GM21526 (cell line): ENCODE results near the gene SEH1L.
"Not testable (repeated sequence)": the region's sequence is repeated elsewhere in the genome, so short reads cannot be mapped to it uniquely, and the experiment has no call there.

Experiments
- ATAC-seq: cut with Tn5 transposase; IDR thresholded peaks from one replicate; pipeline ENCODE4 v1.9.1; 2021; ENCODE audit warnings: moderate library complexity; ENCODE audit not compliant: unreplicated experiment, low FRiP score

SEH1L gene

GRCh38 chr18:12934454-12935071 lies 13.2 kb upstream of the SEH1L start:
- ATAC-seq: no peak

- ATAC-seq: no peak
Measured at GRCh38 chr18:12939162-12939561, 8.6 kb upstream of the SEH1L start.

- ATAC-seq: no peak
Measured at GRCh38 chr18:12943215-12943614, 4.6 kb upstream of the SEH1L start.

GRCh38 chr18:12944709-12945108 lies 3.1 kb upstream of the SEH1L start:
- no peak for ATAC-seq

GRCh38 chr18:12946549-12947284 lies 1.1 kb upstream of the SEH1L start:
- no peak for ATAC-seq

GRCh38 chr18:12948050-12948804 lies 416 bp downstream of the SEH1L start:
- peak; percentile 72 for ATAC-seq

- ATAC-seq: no peak
Measured at GRCh38 chr18:12958478-12958877, 10.7 kb downstream of the SEH1L start.

- no peak for ATAC-seq
Measured at GRCh38 chr18:12960395-12960794, 12.6 kb downstream of the SEH1L start.

- no peak for ATAC-seq
Measured at GRCh38 chr18:12960853-12961397, 13.1 kb downstream of the SEH1L start.

GRCh38 chr18:12963069-12963468 lies 15.3 kb downstream of the SEH1L start:
- ATAC-seq: no peak

GRCh38 chr18:12968115-12968514 lies 20.3 kb downstream of the SEH1L start:
- no peak for ATAC-seq

- ATAC-seq: no peak
Measured at GRCh38 chr18:12968619-12969018, 20.8 kb downstream of the SEH1L start.

- no peak for ATAC-seq
Measured at GRCh38 chr18:12973562-12974213, 25.9 kb downstream of the SEH1L start.

- ATAC-seq: no peak
Measured at GRCh38 chr18:12975488-12975887, 27.7 kb downstream of the SEH1L start.

GRCh38 chr18:12976305-12976704 lies 28.5 kb downstream of the SEH1L start:
- no peak for ATAC-seq

- ATAC-seq: not testable (repeated sequence)
Measured at GRCh38 chr18:12980065-12980464, 32.3 kb downstream of the SEH1L start.

- ATAC-seq: no peak
Measured at GRCh38 chr18:12989397-12990122, 41.7 kb downstream of the SEH1L start.

- ATAC-seq: no peak
Measured at GRCh38 chr18:12990123-12990475, 42.3 kb downstream of the SEH1L start.

- peak; percentile 4 for ATAC-seq
Measured at GRCh38 chr18:12990641-12990966, 42.8 kb downstream of the SEH1L start.
